Fibroblast of pulmonary artery (primary cell): ENCODE measurements around the gene METAP2.

Experiments used
- DNase-seq: peaks from one replicate; pipeline ENCODE4 v3.0.0-alpha.2; 2010; ENCODE audit warnings: low read depth
- H3K4me3 ChIP-seq: replicated peaks from 2 replicates; pipeline ENCODE4 v1.5.1; 2011; ENCODE audit warnings: low read depth, mild to moderate bottlenecking, control low read depth, low read length, moderate library complexity
- TF ChIP-seq, protein P1 (sequence below): IDR thresholded peaks from 2 replicates; pipeline ENCODE4 v1.5.1; 2011; ENCODE audit warnings: mild to moderate bottlenecking, control low read depth, low read length, inconsistent platforms; ENCODE audit errors: missing control alignments

The METAP2 gene

DNA sequence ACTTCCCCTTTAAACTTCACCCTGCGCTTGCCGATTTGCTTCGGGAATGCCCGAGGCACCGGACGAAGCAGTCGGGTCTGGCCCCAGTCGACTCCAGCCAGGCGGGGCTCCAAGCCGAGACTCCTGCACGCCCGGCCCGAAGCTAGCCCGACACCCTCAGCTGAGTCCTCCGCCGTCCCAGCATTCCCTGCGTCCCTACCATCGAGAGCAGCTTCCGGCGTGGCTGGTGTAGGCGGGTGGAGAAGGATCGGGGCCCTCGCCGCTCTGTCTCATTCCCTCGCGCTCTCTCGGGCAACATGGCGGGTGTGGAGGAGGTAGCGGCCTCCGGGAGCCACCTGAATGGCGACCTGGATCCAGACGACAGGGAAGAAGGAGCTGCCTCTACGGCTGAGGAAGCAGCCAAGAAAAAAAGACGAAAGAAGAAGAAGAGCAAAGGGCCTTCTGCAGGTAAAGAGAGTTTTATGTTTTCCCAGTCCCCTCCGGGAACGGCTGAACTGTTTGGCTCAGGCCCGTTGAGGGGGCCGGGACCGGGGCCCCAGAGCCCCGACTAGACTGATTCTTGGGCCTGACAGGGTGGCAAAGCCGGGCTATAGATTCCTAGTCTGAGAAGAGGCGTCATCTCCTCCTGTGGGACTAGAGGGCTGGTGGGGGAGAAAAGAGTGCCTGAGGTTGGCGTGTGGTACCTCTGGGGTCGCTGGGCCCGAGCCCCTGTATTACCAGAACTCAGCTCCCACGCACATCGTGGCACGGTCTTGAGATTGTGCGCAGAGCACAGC lies at the start of gene METAP2:
Gene METAP2, plus strand, starts transcription at position 269 of the 776 bp plus-strand sequence. Its CDS starts 28 bp downstream, at position 297.
- DNase-seq: peak; percentile 98
- TF ChIP-seq, protein P1, sequence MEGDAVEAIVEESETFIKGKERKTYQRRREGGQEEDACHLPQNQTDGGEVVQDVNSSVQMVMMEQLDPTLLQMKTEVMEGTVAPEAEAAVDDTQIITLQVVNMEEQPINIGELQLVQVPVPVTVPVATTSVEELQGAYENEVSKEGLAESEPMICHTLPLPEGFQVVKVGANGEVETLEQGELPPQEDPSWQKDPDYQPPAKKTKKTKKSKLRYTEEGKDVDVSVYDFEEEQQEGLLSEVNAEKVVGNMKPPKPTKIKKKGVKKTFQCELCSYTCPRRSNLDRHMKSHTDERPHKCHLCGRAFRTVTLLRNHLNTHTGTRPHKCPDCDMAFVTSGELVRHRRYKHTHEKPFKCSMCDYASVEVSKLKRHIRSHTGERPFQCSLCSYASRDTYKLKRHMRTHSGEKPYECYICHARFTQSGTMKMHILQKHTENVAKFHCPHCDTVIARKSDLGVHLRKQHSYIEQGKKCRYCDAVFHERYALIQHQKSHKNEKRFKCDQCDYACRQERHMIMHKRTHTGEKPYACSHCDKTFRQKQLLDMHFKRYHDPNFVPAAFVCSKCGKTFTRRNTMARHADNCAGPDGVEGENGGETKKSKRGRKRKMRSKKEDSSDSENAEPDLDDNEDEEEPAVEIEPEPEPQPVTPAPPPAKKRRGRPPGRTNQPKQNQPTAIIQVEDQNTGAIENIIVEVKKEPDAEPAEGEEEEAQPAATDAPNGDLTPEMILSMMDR: no peak
- H3K4me3 ChIP-seq: peak within 1 kb of the TSS; percentile 100

DNA sequence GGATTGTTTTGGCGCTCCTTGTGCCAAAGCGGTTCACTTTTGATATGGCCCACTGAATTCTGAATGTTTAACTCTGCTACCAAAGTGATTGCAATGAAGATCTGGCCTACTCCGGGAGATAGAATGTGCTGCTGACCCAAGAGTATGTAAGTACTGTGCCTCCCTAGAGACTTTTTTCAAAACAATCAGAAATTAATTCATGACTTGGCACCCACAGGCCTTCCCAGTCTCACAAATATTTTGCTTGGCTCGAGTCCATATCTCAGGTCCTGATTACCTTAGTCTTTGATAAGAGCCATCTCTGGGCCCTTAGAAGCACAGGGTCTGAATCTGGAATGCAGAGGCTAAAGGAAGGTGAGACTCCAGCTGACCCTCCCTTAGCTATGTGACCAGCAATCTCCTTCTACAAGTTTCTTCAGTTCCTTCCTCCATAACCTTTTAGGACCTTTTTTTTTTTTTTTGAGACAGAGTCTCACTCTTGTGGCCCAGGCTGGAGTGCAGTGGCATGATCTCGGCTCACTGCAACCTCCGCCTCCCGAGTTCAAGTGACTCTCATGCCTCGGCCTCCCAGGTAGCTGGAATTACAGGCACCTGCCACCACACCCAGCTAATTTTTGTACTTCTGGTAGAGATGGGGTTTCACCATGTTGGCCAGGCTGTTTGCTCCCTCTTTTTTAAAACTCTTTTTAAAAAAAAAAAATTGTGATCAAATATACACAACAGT lies 49.5 kb upstream of the METAP2 start:
- DNase-seq: no peak
- H3K4me3 ChIP-seq: no peak overlapping the region
- TF ChIP-seq, protein P1: no peak

- H3K4me3 ChIP-seq: no peak overlapping the region
- no peak for DNase-seq
- TF ChIP-seq, protein P1: no peak
These were observed 44.8 kb upstream of the METAP2 start for GRCh38 chr12:95429172-95429510.

GRCh38 chr12:95431120-95431519 lies 42.8 kb upstream of the METAP2 start:
- no peak overlapping the region for H3K4me3 ChIP-seq
- TF ChIP-seq, protein P1: no peak
- no peak for DNase-seq

DNA sequence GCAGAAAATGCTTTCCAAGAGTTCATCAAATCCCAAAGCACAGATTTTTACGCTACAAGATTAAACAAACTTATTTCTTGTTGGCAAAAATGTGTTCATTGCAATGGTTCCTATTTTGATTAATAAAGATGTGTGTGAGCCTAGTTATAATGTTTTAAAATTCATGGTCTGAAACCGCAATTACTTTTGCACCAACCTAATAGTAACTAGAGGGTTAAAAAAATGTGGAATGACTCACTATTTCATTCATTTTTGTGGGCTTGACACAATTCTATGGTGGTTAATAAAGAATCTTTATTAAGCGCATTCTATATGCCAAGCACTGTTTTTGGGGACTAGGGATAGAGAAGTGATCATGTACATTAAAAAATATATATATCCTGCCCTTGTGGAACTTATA lies 38.6 kb upstream of the METAP2 start:
- no peak overlapping the region for H3K4me3 ChIP-seq
- DNase-seq: no peak
- TF ChIP-seq, protein P1: no peak

DNA sequence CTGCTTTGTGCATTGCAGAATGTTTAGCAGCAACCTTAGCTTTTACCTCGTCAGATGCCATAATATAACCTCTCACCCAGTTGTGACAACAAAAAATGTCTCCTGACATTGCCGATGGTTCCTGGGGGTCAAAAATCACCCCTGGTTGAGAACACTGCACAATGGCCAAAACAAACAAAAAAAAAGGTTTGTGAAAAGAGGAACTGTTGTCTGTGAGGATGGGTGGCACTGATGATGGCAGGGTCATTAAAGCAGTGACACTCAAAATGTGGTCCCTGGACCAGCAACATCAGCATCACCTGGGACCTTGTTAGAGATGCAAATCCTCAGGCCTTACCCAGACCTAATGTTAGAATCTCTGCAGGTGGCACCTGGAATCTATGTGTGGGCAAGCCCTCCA lies 36.4 kb upstream of the METAP2 start:
- no peak overlapping the region for H3K4me3 ChIP-seq
- TF ChIP-seq, protein P1: no peak
- no peak for DNase-seq
